ENCODE results near the gene STT3A.

The STT3A gene

GRCh38 chr11:125670172-125670571 is 77.5 kb downstream of the STT3A start:
- no peak for DNase-seq

- DNase-seq = no peak
These were observed 78.9 kb downstream of the STT3A start for GRCh38 chr11:125671561-125671960.

Measured in CD4-positive, alpha-beta T cell treated with Interleukin-1 beta for 1 hour (primary cell).